NCI-H2107 treated with DMSO at 0.1 percent for 48 hours (cell line): ENCODE results near the gene DYSF.

Experiments
- DNase-seq: peaks from one replicate; lab custom pipeline; 2025; ENCODE audit not compliant: unreplicated experiment; lab: John Stamatoyannopoulos, UW

Gene DYSF

DNA sequence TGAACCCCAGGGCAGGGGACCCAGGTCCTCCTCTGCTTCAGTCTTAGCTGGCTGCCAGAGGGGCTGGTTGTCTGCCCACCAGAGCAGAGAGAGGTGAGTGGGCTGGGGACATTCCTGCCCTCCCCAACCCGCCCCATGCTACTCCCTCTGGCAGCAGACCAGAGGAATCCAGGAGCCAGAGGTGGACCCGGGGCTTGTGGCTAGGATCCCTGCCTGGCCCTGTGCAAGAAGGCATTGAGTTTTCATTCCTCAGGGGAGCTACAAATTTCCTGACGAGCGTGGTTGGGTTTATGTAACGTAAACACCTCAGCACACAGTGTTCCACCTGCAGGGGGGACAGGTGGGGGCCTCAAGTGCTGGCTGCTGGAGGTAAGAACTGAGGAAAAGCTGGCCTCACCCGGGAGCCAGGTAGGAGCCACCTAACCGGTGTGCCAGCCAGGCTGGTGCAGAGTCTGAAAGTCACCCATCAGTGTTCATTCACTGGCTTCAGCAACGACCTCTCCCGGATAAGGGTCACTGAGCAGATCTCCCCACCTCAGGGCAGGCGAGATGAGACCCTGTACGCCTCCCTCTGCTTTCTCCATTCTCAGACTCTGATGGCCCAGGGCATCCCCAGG, 246.8 kb downstream of the DYSF start:
- no peak for DNase-seq

DNA sequence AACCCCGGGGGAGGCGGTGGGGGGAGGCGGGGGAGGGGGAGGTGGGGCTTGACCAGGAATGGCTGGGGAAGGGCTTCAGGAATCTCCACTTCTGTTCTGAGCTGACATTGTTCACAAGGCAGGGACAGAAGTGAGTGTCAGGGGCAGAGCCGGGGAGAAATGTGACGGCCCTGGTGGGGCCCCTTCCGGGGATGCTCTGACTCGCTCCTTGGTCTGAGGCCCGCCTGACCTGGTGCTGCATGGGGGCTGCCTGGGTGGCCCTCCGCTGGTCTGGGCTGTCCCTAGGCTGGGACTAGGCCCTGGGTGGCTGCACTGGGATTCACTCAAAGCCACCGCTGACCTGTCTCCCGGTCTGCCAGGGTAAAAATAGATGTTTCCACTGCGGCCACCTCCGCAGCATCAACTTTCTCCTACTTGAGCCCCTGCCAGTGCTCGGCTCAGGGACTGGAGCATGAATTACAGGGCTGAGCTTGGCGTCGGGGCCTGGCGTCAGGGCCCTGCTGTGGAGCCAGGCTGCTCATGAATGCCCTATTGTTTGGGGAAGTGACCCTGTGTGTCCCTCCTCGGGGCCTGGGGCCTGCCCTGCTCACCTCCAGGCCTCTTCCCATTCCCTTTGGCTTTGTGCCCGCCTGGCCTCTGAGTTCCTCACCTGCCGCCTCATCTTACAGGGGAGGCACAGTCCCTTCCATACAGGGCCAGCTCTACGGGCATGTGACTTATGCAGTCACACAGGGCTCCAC, 247.5 kb downstream of the DYSF start:
- no peak for DNase-seq

DNA sequence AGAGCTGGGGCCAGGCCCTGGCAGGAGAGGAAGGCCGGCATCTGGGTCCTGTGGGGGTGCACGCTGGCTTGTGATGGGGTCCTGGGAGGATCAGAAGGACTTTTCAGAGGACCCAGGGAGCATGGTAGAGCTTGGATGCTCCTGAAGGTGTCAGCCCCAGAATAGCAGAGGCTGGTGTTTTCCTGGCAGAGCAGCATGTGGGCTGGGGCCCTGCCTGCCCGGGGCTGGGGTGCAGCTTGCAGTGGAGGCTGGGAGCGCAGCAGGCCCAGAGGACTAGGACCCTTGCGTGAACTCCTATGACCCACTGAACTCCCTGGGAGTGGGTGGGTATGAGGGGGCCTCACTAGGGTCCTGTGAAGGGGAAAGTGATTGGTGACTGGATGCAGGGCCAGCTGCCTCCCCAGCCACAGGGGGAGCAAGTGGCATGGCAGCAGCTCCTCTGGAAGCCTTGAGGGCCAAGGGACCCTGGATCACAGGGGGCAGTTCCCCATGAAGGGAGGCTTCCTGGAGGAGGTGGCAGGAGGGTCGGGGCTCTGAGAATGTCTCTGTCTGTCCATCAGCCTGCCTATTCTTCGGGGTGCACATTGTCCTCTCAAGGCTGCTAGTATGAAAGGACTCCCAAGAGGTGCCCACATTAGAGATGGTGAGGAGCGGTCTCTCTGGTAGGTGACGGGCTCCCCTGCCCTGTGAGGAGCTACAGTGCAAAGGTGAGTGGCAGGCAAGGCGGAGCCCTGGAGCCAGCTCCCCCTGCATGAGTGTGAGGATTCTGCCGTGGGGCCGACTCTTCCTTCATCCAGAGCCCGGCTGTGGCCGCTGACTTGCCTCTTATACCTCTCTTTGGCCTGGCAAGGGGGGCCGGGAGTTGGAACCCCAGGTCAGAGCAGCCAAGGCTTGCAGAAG, 249.0 kb downstream of the DYSF start:
- no peak for DNase-seq

DNA sequence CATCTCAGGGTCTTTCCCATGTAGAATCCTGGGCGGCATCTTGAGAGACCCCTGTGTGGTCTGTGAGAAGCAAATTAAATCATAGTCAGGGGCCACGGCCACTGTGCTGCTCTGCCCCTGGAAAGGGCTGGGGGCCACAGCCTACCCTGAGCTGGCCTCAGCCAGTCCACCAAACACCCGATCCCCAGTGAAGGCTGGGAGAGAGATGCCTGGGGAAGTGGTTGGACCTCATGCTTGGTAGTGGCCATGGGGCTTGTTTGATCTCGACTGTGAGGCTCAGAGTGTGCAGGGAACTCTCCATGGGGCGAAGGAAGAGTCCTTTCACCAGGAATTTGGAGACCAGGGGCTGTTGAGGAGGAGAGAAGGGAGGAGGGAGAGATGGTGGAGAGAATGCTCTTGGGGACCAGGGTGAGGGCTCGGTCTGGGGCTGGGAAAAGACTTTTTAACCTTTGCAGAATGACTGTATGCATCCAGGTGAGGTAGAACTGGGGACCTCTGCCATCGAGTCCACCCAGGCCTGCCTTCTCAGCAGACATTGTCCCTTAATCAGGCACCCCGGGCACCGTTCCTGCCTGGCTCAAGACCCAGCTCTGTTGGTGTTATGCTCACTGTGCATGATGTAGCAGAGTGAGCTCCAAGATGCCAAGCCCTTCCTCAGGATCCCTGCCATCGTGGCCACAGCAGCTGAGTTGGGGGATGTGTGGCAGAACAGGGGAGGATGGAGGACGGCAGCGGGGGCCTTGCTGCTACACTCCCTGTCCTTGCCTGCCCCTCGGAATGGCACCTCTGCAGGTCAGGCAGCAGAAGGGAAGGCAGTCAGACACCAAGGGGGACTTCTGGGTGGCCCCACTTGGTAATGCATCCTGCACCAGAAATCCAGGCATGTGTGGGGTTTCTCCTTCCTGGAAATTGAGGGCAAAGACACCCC, 249.9 kb downstream of the DYSF start:
- no peak for DNase-seq

DNA sequence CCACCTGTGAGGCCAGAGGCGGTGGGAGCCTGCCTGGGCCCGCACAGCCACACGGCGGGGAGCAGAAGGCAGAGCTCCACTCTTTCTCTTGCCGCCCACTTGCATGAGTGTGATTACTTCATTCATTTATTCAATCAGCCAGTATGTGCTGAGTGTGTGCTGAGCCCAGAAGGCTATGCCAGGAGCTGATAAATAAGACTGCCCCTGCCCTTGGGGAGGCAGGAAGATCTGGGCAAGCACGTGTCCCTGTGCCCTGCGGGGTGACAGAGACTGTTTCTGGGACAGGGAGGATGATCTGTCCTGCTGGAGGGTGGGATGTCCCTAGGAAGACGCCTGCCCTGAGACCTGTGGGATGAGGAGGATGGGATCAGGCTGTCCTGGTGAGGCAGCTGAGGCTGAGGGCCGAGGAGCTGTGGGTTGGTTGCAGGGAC, 250.8 kb downstream of the DYSF start:
- no peak for DNase-seq

DNA sequence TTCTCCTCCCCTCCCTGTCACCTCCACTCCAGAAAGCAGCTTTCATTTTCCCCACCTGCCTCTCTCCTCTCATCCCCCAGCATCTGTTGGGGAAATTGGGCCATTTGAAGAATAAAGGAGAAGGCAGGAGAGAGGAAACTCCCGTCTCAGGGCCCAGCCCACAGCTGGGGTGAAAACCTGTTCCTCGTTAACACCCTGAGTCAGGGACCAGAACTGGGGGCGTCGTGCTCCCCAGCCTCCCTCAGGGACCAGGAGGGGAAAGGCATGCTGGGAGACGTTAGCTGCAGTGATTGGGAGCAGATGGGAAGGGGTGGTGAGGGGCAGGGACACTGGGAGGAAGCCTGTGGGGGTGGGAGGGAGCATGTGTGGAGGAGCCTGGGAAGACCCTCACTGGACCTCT, 251.3 kb downstream of the DYSF start:
- no peak for DNase-seq

DNA sequence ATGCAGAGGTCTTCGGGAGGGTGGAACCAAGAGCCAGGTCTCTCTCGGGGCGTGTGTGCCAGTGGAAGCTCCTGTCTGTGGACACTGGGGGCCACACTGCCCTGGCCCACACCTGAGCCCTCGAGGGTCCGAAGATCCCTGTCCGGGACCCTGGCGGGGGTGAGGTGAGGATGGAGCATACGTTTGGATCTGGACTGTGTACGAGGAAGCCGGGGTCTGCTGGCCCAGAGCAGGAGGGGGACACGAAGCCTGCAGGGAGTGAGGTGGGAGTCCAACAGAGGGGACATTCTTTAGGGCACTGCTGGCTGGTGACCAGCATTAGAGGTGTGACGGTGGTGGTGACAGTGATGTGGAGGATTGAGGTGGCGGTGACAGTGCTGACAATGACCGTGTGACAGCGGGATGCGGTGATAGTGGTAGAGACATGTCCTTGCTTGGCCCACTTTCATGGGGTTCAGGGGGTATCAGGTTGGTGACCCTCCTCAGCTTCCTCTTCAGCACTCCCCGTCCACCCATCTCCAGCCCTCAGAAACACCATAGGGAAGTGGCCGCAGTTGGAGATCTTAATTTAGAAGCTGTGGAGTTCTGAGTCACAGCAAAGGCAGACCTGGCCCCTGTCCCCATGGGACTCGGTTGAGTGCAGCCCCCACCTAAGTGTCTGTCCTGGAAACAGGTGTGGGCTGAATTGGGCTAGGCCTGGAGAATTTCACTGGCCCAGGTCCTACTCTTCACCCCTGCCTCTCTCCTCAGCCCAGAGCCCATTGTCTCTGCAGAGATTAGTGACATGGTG, 252.0 kb downstream of the DYSF start:
- DNase-seq = no peak

DNA sequence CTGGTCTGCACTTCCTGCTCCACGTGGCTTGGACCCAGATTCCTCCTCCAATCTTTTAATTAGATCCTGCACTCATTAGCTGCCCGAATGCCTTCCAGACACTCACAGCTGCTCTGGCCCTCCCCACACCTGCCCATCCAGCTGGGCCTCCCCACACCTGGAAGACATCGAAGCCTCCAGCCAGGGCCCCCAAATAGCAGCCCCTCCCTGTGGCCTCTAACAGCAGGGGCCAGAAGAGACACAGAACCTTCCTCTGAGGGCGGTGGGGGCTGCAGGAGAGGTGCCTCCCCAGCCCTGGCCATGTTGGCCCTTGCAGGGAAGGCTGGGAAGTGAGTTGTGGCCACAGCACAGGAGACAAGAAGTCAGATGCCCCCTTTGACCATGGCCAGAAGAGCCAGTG, 252.8 kb downstream of the DYSF start:
- no peak for DNase-seq

DNA sequence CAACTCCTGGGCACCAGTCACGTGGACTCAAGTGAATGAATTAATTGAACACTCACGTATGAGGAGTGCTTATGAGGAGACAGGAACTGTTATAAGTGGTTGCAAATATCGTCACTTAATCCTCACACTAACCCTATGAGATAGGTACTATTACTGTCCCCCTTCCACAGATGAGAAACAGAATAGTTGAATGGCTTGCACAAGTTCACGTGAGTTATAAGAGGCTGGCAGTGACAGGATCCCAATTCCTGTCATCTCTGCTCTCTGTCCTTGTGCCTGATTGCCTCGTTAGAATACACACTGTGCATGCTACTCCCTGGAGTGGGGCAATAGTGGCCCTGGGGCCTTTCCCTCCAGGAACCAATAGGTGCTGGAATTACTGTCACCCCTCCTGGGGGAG, 253.5 kb downstream of the DYSF start:
- no peak for DNase-seq

DNA sequence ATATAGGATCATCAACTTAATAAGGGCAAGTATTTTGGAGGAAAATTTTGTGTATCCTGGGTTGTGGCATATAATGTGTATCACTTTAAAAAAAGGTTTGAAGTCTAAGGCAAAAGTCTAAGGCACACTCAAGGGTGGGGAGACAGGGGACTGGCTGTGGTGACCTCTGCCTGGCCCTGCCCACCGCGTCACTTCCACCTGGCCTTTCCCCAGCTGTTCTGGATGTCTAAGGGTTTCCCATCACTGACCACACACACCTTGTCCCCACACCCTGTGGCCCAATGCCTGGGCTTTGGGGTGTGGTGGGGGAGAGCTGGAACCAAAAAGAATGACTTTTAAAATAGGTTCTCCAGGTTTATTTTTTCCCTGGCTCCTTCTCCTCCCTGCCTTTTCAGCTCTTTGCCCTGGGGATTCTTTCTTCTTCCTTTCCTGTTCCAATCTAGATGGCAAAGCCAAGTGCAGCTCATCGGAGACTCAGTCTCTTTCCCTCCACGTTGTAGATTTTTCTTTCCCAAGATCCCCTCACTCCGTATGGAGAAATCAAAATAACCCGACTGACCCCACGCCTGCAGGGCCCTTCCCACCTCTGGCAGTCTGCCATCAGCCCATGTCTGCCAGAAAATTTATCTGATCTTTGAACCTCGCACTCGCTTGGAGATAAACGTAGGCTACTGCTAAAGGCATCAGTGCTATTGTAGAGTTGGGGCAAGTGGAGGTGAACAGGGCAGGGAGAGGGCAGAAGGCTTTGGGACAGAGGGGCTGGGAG, 257.2 kb downstream of the DYSF start:
- no peak for DNase-seq

DNA sequence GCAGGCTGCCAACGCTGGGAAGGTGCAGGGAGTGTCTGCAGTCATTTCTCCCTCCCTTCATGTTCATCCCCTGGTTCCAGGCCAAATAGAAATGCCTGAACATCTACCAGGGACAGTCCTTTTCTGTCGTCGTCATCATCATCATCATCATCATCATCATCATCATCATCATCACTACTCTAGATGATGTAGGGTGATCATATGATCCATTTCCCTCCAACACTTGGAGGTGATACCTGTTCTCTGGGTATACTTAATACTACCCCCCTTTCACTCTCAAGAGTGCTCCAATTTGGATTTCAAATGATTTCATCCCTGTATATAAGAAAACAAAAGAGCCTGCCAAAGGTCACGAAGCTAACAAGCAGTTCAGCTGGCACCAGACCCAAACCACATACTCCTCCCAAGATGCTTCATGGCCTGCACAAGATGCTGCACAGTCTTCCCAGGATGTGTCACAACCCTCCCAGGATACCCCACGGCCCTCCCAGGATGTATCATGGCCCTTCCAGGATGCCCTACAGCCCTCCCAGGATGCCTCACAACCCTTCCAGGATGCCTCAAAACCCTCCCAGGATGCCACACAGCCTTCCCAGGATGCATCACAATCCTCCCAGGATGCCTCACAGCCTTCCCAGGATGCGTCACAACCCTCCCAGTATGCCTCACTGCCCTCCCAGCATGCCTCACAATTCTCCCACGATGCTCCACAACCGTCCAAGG, 257.9 kb downstream of the DYSF start:
- no peak for DNase-seq

DNA sequence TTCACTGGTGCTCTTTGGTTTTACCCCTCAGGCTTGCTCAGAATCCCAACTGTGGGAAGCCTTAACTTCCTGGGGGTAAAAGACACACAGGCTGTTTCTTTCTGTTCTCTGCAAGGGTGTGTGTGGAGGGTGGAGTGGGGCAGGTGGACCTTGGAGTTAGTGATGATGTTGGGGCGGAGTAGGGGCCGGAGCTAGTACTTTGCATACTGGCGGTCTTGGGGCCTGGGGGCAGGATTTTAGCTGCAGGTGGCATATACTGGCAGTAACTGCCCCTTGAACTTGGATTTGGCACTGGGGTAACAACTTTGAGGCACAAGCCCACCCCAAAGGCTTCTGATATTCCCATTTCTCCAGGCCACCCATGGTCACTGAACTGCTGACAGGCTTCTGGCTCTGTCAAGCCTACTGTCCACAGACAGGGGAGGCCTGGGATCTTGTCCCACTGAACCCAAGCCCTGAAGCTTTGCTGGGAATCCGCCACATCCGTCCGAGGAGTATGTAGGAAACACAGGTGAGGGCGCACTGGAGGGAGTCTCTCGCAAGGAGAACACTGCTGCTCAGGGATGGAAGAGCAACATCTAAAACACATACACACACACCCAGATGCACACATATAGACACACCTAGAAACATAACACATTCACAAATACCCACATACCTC, 258.9 kb downstream of the DYSF start:
- no peak for DNase-seq

DNA sequence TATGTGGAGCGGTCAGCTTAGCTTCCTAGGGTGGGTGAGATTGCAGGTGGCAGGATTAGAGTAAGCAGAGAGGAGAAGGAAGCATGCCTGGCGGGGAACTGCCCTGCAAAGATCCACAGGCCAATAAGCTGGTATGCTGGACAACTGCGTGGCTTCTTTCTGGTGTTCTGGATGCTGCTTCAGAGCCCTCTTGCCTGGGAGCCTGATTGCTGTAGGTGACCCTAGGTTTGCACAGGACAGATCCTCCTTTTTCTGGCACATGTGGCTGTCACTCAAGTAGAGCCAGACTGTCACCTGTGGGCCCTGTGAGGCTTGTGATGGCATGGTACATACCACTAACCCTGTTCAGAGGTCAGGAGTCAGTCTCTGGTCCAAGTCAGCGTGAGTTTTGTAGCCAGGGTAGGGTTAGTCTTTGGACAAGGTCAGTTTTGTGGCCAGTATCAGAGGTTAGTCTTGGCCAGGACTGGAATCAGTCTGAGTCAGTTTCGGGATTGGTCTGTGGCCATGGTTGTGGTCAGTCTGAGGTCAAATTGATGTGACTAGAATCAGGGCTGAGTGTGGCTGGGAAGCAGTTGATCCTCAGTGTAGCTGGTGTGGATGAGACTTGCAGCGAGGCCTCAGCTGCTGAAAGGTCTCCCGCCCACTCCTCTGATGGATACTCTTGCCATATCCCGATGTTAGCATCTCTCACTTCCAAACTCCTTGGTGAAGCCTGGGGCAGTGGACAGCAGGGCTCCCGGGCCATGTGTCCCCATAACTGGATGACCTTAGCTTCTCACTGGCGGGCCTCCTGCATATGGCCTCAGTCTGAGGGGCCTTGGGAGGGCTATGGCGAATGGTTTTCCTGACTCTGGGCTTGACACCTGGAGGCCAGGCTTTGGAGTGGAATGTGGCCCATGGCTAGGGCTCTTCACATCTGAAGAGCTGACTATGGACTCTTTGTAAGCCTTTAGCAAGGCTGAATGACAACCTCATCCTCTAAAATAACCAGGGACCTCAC, 260.5 kb downstream of the DYSF start:
- DNase-seq = no peak

DNA sequence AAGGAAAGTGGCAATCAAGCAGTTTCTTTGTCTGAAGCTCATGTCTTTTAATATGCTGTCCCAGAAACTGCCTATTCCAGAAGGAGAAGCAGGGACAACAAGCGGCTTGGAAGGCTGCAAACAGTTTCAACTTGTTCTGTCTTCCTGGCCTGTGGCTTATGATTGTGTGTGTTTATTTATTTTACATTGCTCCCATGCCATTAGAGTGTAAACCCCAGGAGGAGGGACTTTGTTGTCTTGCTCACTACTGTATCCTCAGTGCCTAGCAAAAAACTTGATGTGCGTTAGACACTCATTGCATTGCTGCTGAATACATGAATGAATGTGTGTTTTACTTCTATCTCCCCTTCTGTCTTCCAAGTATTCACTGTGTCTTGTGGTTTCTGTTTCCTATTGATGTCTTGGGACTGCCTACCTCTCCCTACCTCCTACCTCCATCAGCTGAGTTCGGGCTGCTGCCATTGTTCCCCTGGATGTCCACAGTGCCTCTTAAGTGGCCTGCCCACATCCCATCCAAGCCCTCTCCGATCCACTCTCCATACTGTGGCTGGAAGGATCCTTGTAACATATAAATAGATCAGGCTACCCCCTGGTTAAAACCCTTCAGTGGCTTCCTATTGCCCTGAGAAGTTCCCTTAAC, 261.4 kb downstream of the DYSF start:
- no peak for DNase-seq

DNA sequence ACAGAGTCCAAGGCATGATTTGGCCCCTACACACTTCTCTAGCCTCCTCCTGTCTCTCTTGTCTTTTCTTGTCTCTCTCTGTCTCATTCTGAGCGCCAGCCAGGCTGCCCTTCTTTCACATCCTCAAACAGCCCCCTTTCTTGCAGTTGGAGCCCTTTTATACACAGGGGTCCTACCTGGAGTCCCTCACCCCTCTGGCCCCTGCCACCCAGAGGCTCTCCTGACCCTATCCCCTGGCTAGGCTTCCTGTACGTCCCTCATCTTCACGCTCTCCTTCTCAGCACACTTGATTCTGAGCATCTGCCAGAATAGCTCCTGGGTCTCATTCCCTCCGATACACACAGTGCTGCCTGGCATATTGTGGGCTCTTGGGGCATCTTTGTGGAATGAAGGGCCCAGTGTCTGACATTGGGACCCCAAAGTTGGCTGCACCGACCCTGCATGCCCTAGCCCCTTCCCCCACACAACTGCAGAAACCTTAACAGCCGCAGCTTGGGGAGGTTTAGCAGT, 261.9 kb downstream of the DYSF start:
- no peak for DNase-seq
